ENCODE data around the gene DHCR24. TPM values are rescaled to one million over a fixed set of nuclear protein-coding genes. Genes with fewer than 3 reads are reported as not detected.
A peak's percentile ranks its signal among the peaks of the same experiment; 100 is the strongest.

DHCR24 gene
- polyA plus RNA-seq, 1 donor (not counting 4 experiments of a cell fraction or from before 2014, with no cell fraction given) = 363 TPM

DNA sequence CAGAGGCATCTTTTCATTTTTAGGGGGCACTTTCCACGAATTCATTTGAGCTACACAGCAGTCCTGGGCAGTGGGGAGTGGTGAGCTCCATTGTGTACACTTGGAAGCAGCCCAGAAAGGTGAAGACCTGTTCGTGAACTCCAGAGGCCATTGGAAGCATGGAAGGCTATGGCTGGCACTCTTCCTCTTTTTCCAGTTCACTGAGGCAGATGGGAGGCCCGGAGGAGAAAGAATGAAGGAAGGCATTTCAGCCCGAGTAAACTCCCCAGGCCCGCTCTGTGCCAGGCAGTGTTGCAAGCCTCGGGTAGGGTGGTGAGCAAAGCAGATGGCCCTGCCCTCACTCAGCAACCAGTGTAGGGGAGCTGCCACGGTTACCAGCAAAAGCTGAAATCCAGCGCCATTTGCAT, 673 bp upstream of the DHCR24 start:
- peaks cover 37% of the 10 kb centered on the region for H4K20me1 ChIP-seq (ENCODE audit: control insufficient read depth, extremely low read depth, insufficient read depth, low read length)
- no peak for FAIRE-seq
- H3K27me3 ChIP-seq (ENCODE audit: control insufficient read depth, extremely low read depth, insufficient read depth, low read length) = no peaks in the 10 kb centered on the region
- dilution Hi-C loops (cut with MboI; ENCODE audit: extremely low pct_ligation_motif_present, low sequenced_read_pairs) = no loop called here
- no peaks in the 10 kb centered on the region for H3K9me3 ChIP-seq (ENCODE audit: control insufficient read depth, low read depth, low read length)
- TF ChIP-seq EZH2 (IDR thresholded peaks at IDR 0.05; ENCODE audit: low read length) = no peak
- TF ChIP-seq, protein P1, sequence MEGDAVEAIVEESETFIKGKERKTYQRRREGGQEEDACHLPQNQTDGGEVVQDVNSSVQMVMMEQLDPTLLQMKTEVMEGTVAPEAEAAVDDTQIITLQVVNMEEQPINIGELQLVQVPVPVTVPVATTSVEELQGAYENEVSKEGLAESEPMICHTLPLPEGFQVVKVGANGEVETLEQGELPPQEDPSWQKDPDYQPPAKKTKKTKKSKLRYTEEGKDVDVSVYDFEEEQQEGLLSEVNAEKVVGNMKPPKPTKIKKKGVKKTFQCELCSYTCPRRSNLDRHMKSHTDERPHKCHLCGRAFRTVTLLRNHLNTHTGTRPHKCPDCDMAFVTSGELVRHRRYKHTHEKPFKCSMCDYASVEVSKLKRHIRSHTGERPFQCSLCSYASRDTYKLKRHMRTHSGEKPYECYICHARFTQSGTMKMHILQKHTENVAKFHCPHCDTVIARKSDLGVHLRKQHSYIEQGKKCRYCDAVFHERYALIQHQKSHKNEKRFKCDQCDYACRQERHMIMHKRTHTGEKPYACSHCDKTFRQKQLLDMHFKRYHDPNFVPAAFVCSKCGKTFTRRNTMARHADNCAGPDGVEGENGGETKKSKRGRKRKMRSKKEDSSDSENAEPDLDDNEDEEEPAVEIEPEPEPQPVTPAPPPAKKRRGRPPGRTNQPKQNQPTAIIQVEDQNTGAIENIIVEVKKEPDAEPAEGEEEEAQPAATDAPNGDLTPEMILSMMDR (optimal IDR thresholded peaks at IDR 0.05 in 1 of 3, IDR thresholded peaks at IDR 0.05 in 1 of 3, conservative IDR thresholded peaks at IDR 0.05 in 1 of 3; ENCODE audit: extremely low read depth in 1 of 3, insufficient read depth in 2 of 3, low read length in 3 of 3) = no peak
- H3K4me1 ChIP-seq (ENCODE audit: control insufficient read depth, extremely low read depth, insufficient read depth, low read length) = peaks cover 50% of the 10 kb centered on the region
- peak overlapping the region; percentile 67 for H2AFZ ChIP-seq (ENCODE audit: control insufficient read depth, low read length)
- no peak for DNase-seq (ENCODE audit: low read depth, low spot score)
- peaks cover 43% of the 10 kb centered on the region for H3K79me2 ChIP-seq (ENCODE audit: control insufficient read depth, insufficient read depth, low read length)
- peak overlapping the region; percentile 70 for H3K27ac ChIP-seq (ENCODE audit: control insufficient read depth, insufficient read depth, low read length)
- H3K36me3 ChIP-seq (ENCODE audit: control insufficient read depth in 2 of 2, extremely low read depth in 1 of 2, insufficient read depth in 2 of 2, low read length in 2 of 2) = peaks cover 12 to 26% of the 10 kb centered on the region in 2 experiments
- peaks cover 8% of the 10 kb centered on the region for H3K9me1 ChIP-seq (ENCODE audit: control insufficient read depth, extremely low read depth, insufficient read depth, low read length)
- H3K9ac ChIP-seq (ENCODE audit: control insufficient read depth, extremely low read depth, insufficient read depth, low read length) = peak overlapping the region; percentile 76
- H3K4me3 ChIP-seq (ENCODE audit: control insufficient read depth in 2 of 3, extremely low read depth in 1 of 3, insufficient read depth in 2 of 3, low read depth in 1 of 3, low read length in 3 of 3) = peak overlapping the region; percentile 89 to 94 (median 93)
- peak overlapping the region; percentile 95 for H3K4me2 ChIP-seq (ENCODE audit: control insufficient read depth, extremely low read depth, insufficient read depth, low read depth, low read length)

DNA sequence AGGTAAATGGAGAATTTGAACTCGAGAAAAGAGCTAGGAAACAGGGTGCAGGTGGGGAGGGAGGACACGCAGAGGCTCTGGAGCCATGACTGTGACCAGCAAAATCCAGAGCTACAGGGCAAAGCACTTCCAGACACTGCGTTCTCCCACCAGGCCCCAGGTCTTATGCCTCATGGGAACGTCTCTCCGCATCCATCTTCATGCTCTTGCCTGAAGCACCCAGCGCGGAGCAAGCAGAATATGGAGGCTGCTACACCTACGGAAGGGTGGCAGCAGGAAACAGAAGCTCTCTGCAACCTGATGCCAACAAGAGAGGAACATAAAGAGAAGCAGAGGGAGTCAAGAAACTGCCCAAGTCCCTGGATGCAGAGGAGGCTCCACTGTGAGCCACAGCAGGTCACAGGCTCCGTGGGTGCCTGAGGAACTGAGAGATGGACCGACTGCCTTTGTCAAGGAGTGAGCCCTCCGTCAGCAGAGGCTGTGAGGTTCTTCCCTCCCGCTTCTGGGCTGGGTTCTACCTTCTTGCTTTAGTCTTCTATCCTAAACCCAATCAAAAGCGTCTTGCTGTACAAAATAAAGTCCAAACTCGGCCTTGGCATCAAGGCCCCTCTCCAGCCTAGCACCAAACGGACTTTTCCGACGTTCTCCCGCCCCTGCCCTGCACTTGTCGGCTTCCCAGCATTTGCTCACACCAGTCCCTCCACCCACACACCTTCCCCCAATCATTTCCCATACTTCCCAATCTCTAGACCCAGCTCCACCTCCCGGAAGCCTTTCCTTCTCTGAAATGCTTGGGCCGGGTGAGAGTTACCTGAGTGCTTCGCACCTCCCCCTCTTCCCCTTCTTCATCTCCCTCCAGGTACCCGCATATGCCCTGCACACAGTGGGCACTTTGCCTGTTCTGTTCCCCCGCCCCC, 930 bp downstream of the DHCR24 start:
- DNase-seq (ENCODE audit: low read depth, low spot score) = no peak
- H4K20me1 ChIP-seq (ENCODE audit: control insufficient read depth, extremely low read depth, insufficient read depth, low read length) = peaks cover 41% of the 10 kb centered on the region
- no peak for TF ChIP-seq EZH2 (IDR thresholded peaks at IDR 0.05; ENCODE audit: low read length)
- TF ChIP-seq, protein P1 (optimal IDR thresholded peaks at IDR 0.05 in 1 of 3, IDR thresholded peaks at IDR 0.05 in 1 of 3, conservative IDR thresholded peaks at IDR 0.05 in 1 of 3; ENCODE audit: extremely low read depth in 1 of 3, insufficient read depth in 2 of 3, low read length in 3 of 3) = no peak
- peak overlapping the region; percentile 89 to 94 (median 93) for H3K4me3 ChIP-seq (ENCODE audit: control insufficient read depth in 2 of 3, extremely low read depth in 1 of 3, insufficient read depth in 2 of 3, low read depth in 1 of 3, low read length in 3 of 3)
- peaks cover 8% of the 10 kb centered on the region for H3K9me1 ChIP-seq (ENCODE audit: control insufficient read depth, extremely low read depth, insufficient read depth, low read length)
- peaks cover 15 to 38% of the 10 kb centered on the region in 2 experiments for H3K36me3 ChIP-seq (ENCODE audit: control insufficient read depth in 2 of 2, extremely low read depth in 1 of 2, insufficient read depth in 2 of 2, low read length in 2 of 2)
- H3K27ac ChIP-seq (ENCODE audit: control insufficient read depth, insufficient read depth, low read length) = peak overlapping the region; percentile 70
- no peaks in the 10 kb centered on the region for H3K27me3 ChIP-seq (ENCODE audit: control insufficient read depth, extremely low read depth, insufficient read depth, low read length)
- peak overlapping the region; percentile 83 for H3K4me2 ChIP-seq (ENCODE audit: control insufficient read depth, extremely low read depth, insufficient read depth, low read depth, low read length)
- peak; percentile 51 for FAIRE-seq
- H2AFZ ChIP-seq (ENCODE audit: control insufficient read depth, low read length) = no peak overlapping the region
- H3K79me2 ChIP-seq (ENCODE audit: control insufficient read depth, insufficient read depth, low read length) = peaks cover 59% of the 10 kb centered on the region
- dilution Hi-C loops (cut with MboI; ENCODE audit: extremely low pct_ligation_motif_present, low sequenced_read_pairs) = no loop called here
- H3K9me3 ChIP-seq (ENCODE audit: control insufficient read depth, low read depth, low read length) = no peaks in the 10 kb centered on the region
- H3K4me1 ChIP-seq (ENCODE audit: control insufficient read depth, extremely low read depth, insufficient read depth, low read length) = peaks cover 50% of the 10 kb centered on the region
- H3K9ac ChIP-seq (ENCODE audit: control insufficient read depth, extremely low read depth, insufficient read depth, low read length) = peak overlapping the region; percentile 76

Data from keratinocyte (primary cell).